22Rv1 (cell line): ENCODE results near the gene ZNF90.

Experiments used
- CTCF ChIP-seq: fragments of 450-650 bp; IDR thresholded peaks from 2 replicates; pipeline ENCODE4 v1.5.1; 2017; ENCODE audit warnings: mild to moderate bottlenecking
- ZFX ChIP-seq: fragments of 450-650 bp; IDR thresholded peaks from 2 replicates; pipeline ENCODE4 v1.6.1; 2017; ENCODE audit warnings: antibody characterized with exemption, borderline replicate concordance

GRCh38 chr19:20028611-20029010, 49.2 kb upstream of the ZNF90 start:
- no peak for TF ChIP-seq CTCF
- TF ChIP-seq ZFX: no peak
